ENCODE measurements around the gene PHACTR1.

DNA sequence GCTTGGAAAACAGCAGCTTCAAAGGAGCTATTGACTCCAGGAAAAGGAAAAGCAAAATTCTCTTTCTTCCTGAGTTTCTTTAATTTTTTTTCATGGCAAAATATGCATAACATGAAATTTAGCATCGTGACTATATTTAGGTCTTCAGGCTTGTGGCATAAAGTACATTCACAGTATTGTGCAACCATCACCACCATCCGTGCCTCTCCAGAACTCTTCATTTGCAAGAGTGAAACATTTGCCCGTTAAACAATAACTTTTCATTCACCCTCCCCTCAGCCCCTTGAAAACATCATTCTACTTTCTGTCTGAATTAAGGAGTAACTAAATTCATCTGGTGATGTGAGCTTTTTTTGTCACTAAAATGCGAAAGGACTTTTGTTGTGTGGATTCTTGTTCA lies 251.7 kb downstream of the PHACTR1 start:
- no peak for TF ChIP-seq POLR2AphosphoS5 (IDR thresholded peaks at IDR 0.05)
- TF ChIP-seq, protein P1, sequence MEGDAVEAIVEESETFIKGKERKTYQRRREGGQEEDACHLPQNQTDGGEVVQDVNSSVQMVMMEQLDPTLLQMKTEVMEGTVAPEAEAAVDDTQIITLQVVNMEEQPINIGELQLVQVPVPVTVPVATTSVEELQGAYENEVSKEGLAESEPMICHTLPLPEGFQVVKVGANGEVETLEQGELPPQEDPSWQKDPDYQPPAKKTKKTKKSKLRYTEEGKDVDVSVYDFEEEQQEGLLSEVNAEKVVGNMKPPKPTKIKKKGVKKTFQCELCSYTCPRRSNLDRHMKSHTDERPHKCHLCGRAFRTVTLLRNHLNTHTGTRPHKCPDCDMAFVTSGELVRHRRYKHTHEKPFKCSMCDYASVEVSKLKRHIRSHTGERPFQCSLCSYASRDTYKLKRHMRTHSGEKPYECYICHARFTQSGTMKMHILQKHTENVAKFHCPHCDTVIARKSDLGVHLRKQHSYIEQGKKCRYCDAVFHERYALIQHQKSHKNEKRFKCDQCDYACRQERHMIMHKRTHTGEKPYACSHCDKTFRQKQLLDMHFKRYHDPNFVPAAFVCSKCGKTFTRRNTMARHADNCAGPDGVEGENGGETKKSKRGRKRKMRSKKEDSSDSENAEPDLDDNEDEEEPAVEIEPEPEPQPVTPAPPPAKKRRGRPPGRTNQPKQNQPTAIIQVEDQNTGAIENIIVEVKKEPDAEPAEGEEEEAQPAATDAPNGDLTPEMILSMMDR (IDR thresholded peaks at IDR 0.05): no peak
